AG08395 (cell line): Measurements from ENCODE around the gene LRRC4.

Experiments used
- DNase-seq: peaks from one replicate; pipeline ENCODE4 v3.0.0; 2012; ENCODE audit warnings: mixed read lengths, low spot score

The LRRC4 gene

GRCh38 chr7:127979113-127979727 is 52.0 kb downstream of the LRRC4 start:
- DNase-seq, result no peak

GRCh38 chr7:127978421-127978820 is 52.8 kb downstream of the LRRC4 start:
- no peak for DNase-seq
